Measurements from ENCODE around the gene ACSS1. TPM values are rescaled to one million over a fixed set of nuclear protein-coding genes. Genes with fewer than 3 reads are reported as not detected.

The ACSS1 gene
- total RNA-seq, 1 experiment from 2014 or later = 2.3 TPM

DNA sequence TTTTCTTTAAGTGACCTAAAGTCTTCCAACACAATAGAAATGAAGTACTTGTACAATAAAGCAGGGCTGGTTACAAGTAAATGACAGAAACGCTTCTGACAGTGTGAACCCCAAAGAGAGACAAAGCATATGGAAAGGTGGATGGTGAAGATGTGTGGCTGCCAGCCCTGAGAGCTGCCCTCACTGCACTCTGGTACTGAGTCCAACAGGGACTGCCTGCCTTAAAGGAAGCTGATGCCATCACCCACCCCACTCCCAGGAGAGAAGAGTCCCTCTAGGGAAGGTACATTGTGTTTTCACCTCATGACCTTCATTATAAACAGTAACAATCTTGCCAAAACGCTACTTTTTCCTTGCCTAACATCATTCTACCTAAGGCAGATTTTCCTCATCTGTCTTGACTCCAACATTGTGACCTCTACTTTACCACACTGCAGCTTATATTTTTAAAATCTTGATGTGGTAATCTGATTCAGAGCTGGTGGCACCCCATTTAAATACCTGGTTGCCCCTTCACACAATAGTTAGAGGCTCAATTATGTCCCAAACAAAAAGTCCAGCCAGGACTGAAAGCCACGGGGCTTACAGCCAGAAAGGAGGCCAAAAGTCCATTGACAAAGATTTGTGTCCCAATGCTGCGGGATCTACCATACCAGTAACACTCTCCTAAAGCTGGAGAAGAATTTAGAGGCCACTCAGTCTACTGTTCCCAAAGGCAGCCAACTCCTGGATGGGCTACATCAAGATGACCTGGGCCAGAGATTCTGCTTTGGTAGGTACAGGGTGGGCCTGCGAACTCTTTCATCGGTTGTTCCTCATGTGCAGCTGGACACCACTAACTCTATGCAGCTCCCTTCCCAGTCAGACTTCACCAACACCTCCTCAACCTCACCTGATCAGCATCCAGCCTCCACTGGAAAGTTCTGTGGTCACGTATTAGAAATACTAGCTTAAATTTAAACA is 69.8 kb downstream of the ACSS1 start:
- TF ChIP-seq, protein P1, sequence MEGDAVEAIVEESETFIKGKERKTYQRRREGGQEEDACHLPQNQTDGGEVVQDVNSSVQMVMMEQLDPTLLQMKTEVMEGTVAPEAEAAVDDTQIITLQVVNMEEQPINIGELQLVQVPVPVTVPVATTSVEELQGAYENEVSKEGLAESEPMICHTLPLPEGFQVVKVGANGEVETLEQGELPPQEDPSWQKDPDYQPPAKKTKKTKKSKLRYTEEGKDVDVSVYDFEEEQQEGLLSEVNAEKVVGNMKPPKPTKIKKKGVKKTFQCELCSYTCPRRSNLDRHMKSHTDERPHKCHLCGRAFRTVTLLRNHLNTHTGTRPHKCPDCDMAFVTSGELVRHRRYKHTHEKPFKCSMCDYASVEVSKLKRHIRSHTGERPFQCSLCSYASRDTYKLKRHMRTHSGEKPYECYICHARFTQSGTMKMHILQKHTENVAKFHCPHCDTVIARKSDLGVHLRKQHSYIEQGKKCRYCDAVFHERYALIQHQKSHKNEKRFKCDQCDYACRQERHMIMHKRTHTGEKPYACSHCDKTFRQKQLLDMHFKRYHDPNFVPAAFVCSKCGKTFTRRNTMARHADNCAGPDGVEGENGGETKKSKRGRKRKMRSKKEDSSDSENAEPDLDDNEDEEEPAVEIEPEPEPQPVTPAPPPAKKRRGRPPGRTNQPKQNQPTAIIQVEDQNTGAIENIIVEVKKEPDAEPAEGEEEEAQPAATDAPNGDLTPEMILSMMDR (conservative IDR thresholded peaks at IDR 0.05; ENCODE audit: low read depth, low read length) = no peak
- TF ChIP-seq EZH2 (IDR thresholded peaks at IDR 0.05; ENCODE audit: low read length, unreplicated experiment) (no peak), EZH2phosphoT487 (IDR thresholded peaks at IDR 0.05; ENCODE audit: borderline replicate concordance, low read length) (no peak)
- CTCF ChIA-PET = interaction anchor here (0.9 kb wide), 1 partner anchor 58 kb away, joined by 4 read pairs; no protein-coding TSS in a partner anchor

DNA sequence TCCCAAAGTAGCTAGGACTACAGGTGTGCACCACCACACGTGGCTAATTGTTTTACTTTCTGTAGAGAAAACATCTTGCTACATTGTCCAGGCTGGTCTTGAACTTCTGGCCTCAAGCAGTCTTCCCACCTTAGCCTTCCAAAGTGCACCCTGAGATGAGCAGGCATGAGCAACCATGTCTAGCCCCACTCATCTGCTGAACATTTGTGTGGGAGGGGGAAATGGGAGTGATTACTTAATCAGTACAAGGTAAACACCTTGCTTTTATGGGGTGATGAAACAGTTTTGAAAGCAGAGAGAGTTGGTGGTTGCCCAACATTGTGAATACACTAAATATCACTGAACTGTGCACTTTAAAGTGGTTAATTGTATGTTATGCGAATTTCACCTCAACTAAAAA is 70.7 kb downstream of the ACSS1 start:
- Histone ChIP-seq H3K27ac (ENCODE audit: low read length) (no peak overlapping the region), H3K4me2 (ENCODE audit: low read length) (no peak overlapping the region), H3F3A (ENCODE audit: low read length, unreplicated experiment) (no peaks in the 10 kb centered on the region), H2AFZ (ENCODE audit: low read length) (no peak overlapping the region), H3K9ac (ENCODE audit: low read length) (no peak overlapping the region), H3K4me3 (ENCODE audit: low read length) (no peak overlapping the region), H3K79me2 (ENCODE audit: low read length) (peaks cover 82% of the 10 kb centered on the region), H3K4me1 (ENCODE audit: insufficient read depth, low read length) (peaks cover 18% of the 10 kb centered on the region), H4K20me1 (ENCODE audit: low read length) (no peaks in the 10 kb centered on the region), H3K9me3 (ENCODE audit: low read length) (no peaks in the 10 kb centered on the region), H3K9me2 (replicated peaks; ENCODE audit: low read length) (no peaks in the 10 kb centered on the region), H3K27me3 (ENCODE audit: low read length) (no peaks in the 10 kb centered on the region), H3K36me3 (ENCODE audit: low read depth, low read length) (peaks cover 8% of the 10 kb centered on the region; the same call in 1 of the 2 replicates)
- POLR2A ChIA-PET (ENCODE audit: unreplicated experiment) = no interaction called here
- CTCF ChIA-PET = no interaction called here
- TF ChIP-seq EZH2 (IDR thresholded peaks at IDR 0.05; ENCODE audit: low read length, unreplicated experiment) = no peak
- TF ChIP-seq, protein P1 (conservative IDR thresholded peaks at IDR 0.05; ENCODE audit: low read depth, low read length) = no peak
- BruUV-seq (replicated peaks) = no TSS peak
- intact Hi-C loops (cut with micrococcal nuclease) = no loop called here
- no peak for DNase-seq
- no peak for ATAC-seq

More for the DNA sequence above, 69.8 kb downstream of the ACSS1 start:
- no peaks in the 10 kb centered on the region for H3K9me2 ChIP-seq (replicated peaks; ENCODE audit: low read length)
- H3K4me1 ChIP-seq (ENCODE audit: insufficient read depth, low read length) = peaks cover 21% of the 10 kb centered on the region
- H3K27ac ChIP-seq (ENCODE audit: low read length) = no peak overlapping the region
- H3K36me3 ChIP-seq (ENCODE audit: low read depth, low read length) = peaks cover 3% of the 10 kb centered on the region; the same call in 1 of the 2 replicates
- POLR2A ChIA-PET (ENCODE audit: unreplicated experiment) = no interaction called here
- H2AFZ ChIP-seq (ENCODE audit: low read length) = no peak overlapping the region
- ATAC-seq (no peak), DNase-seq (no peak)
- BruUV-seq (replicated peaks) = no TSS peak
- intact Hi-C loops (cut with micrococcal nuclease) = no loop called here
- no peaks in the 10 kb centered on the region for H3F3A ChIP-seq (ENCODE audit: low read length, unreplicated experiment)
- no peak overlapping the region for H3K9ac ChIP-seq (ENCODE audit: low read length)
- no peak overlapping the region for H3K4me2 ChIP-seq (ENCODE audit: low read length)
- H3K9me3 ChIP-seq (ENCODE audit: low read length) = no peaks in the 10 kb centered on the region
- H3K27me3 ChIP-seq (ENCODE audit: low read length) = no peaks in the 10 kb centered on the region
- peaks cover 84% of the 10 kb centered on the region for H3K79me2 ChIP-seq (ENCODE audit: low read length)
- H3K4me3 ChIP-seq (ENCODE audit: low read length) = no peak overlapping the region
- H4K20me1 ChIP-seq (ENCODE audit: low read length) = no peaks in the 10 kb centered on the region
